Measurements from ENCODE around the gene AFF2.

The AFF2 gene

DNA sequence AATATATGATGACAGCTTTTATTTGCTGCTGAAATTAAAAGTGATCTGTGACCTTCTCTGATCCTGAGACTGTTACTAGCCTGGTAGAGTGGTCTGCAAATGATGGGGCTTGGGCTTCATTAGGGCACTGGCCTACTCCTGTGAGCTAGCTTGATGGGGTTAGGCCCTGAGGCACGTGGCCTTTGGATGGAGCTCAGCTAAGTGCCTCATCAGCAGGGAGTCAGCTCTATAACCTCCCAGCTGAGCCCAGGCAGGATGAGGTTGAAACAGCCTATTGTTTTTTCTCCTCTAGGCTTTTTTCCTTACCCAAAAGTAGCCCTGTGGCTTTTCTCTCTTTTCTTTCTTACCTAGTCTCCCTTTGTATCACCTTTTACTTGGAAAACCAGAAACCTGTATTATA lies 92.2 kb downstream of the AFF2 start:
- no peak for DNase-seq

DNA sequence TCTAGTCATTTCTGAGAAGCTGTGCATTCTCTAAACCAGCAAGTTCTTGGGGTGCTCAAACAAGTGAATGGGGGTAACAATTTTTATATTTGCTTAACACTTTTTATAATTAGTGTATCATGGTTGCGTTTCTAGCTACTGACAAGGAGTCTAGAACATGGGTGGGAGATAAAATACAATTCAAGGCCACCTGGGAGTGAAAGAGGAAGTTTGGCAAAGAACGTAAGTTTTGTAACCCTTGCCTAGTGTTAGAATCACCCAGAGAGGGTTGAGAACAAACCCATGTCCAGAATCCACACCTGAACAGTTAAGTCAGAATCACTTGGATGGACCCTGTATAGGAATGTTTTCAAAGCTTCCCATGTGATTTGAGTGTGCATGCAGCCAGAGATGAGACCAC lies 92.7 kb downstream of the AFF2 start:
- no peak for DNase-seq

DNA sequence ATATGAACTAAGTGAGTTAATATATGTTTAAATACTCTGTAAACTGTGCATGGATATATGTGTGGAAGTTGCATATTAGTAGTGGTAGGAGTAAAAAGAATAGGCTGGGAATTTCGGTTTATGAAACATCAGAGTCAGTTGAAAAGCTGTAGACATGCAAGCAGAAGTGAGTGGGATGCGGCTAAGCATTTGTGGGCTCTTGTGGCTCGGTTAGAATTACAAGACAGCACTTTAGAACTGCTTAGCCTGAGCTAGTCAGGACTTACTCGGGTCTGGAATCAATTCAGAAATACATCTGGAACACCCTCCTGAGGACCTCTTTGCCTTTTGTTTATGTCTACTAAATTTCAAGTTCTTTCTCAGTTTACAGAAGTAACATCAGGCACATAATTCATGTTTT lies 93.6 kb downstream of the AFF2 start:
- no peak for DNase-seq

DNA sequence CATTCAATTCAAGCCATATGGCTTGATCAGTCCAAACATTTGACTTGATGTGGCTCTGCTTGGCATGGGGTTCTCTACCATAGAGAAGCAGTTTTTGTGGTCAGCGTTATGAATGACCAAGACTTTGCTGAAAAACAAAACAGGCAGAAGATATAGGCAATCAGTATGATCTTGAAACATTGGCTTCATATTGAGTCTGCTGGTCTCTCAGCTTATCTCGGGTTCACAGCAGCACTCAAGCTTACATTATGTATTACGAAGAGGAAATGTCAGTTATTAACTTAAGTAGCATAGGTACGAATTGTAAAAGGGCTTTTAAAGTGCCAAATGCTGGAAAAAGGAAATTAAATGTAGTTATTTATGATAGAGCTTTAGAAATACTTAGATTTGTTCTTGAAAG lies 99.0 kb downstream of the AFF2 start:
- peak; percentile 69 for DNase-seq

DNA sequence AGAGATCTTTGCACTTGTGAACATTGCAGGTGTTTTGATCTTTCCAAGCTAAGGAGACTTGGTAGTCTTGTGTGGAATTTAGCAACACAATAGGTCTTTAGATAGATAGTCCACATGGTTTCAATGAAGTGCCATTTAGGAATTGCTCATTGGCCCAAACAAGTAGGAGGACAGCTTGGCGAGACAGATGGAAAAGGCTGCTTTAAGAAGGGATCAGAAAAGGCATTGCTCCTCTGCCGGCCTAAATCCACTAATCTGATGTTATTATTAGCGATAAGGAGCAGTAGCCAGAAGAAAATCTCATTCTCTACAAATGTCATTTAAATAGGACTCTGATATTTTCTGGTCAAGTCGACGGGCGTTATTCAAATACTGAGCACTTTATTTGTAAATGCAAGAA lies 99.7 kb downstream of the AFF2 start:
- DNase-seq, result no peak

DNA sequence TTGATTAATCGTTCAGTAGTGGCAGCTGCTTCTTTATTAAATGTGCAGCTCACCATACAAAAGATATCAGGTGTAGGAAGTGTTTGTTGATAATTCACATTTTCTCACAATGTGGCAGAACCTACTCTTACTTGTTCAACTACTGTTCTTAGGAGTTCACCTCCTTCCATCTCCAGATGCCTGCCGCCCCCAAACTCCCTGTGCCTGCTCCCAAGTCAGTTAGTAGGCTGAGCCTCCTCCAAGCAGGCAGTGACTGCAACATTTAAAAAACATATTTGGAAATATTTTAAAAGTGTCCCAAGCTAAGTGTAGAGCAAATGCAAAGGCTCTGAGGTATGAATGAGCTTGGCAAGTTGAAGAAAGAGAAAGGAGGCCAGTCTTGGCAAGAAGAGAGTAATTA lies 100.2 kb downstream of the AFF2 start:
- DNase-seq, result no peak

DNA sequence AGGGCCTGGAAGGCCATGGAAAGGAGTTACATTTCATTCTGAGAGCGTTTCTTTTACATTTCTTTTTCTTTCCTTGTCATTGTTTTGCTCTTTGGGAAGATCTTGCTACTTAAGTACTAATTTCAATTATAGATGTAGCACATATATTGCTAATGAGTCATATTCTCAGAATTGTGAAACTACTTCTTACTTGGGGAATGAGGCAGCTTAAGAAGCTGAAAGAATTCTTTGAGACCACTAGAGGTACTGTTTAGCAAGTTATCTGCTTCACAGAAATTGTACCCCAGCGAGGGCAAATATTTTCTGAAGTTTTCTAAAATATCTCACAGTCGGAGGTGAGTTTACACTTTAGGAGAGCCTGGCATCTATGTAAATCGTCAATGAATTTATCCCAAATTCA lies 100.6 kb downstream of the AFF2 start:
- no peak for DNase-seq

DNA sequence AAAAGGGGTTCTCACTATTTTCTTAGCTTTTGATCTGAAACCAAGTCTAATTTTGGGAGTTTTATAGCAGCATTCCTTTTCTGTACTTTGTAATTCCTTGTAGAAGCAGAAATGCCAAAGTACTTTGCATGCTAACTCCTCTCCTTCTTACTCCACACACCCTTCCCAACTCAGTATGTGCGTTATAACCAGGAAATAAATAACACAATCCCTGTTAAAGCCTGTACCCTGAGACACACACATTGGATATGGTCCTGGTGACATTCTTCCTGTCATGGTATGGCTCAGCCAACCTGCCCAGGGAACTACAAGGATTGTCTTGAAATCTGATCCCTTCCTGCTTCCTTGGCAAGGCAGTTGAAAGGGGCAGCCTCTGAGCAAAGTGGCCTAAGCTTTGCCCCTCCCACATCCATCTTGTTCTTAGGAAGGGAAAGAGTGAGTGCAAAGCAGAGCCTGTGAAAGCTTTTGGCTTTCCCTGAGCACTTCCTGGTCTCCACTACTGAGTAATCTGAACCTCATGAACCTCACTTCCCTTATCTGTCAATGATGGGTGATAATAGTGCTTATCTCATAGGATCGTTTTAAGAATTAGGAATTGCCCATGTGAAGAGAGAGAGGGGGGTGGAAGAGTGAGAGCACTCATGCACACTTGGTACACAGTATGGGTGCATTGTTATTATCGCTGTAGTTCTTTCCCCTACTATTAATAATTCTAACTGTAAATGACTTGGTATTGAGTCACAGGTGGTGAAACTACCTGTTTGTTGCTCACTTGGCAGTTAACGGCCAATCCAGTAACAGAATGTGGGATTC lies 109.3 kb downstream of the AFF2 start:
- no peak for DNase-seq

DNA sequence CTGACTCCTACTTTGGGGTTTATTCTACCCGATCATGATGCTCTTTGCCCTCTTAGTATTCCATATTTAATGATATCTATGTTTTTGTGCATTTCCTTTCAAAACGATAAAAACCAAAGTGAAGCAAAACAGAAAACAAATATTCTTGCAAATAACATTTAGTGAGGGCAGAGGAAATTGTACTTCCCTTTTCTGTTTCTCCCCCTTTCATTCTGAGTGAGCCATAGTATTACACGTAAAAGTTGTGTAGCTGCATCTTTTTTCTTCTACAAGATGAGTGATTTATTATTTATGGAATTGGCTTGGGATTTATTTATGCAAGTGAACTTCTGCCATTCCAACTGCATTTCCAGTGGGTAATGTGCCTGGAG lies 109.9 kb downstream of the AFF2 start:
- no peak for DNase-seq

DNA sequence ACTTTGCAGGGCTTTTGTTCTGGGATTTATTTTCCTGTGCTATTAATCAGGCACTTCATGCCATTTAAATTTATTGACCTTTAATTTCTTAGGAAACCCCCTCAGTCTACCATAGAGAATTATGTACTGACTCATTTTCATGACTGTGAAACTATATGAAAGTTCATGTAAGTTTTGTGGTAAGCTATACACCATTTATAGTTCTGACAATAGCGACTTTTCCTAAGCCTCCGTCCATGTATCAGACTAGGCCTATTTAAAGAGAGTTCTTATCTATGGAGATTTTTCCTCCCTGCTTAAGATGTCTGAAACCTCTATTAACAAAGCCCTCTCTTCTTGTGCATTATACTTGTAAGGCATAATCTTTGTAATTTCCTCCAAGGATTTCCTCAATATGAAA lies 111.6 kb downstream of the AFF2 start:
- DNase-seq, result no peak

DNA sequence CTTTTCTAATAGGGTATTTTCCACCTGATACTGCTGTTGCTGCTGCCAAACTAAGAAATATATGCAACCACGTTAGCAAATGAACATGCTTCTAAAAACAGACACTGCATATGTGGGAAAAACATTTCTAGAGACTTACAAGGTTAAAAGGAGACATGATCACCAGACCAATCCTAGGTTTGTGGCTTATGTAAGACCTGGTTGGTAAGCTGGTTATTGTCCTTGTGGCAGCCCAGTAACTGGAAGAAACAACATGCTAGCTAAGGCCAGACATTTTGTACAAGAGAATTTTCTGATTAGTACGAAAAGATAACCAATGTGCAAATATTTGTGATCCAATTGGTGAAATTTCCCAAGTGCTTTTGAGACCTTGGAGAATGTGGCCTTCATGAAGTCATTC lies 112.0 kb downstream of the AFF2 start:
- no peak for DNase-seq

DNA sequence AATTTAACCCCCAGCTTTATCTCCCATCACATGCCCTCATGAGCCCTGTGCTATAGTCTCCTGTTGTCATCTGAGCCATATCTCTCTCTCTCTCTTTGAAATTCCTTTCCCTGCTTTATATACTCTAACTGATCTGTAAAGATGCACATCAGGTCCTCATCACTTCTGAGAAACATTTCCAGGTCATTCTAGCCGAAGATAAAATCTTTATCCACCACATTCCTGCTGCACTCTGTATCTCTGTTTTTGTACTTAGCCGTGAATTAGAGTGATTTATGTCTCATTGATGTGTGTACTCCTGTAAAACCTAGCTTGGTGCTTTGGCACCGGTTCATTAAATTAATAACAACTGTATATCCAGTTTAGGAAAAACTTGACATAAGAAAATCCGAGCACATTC lies 113.2 kb downstream of the AFF2 start:
- DNase-seq, result no peak

DNA sequence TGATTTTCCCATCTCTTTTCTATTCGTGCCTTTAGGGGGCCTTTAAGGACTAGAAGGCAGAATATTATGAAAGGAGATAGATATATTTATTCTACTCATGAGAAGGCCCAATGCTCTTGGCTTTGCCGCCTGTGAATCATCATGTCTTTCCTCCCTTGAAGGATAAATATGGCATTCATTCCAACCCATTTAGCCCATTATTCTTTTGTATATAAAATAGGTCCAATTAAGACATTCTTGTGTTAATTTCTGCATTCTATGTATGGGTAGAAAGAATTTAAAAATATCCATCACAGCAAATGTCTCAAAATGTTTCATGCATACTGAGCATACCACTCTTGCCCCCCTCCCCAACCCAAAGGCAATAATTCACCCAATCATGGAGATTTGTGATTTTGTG lies 115.1 kb downstream of the AFF2 start:
- no peak for DNase-seq

DNA sequence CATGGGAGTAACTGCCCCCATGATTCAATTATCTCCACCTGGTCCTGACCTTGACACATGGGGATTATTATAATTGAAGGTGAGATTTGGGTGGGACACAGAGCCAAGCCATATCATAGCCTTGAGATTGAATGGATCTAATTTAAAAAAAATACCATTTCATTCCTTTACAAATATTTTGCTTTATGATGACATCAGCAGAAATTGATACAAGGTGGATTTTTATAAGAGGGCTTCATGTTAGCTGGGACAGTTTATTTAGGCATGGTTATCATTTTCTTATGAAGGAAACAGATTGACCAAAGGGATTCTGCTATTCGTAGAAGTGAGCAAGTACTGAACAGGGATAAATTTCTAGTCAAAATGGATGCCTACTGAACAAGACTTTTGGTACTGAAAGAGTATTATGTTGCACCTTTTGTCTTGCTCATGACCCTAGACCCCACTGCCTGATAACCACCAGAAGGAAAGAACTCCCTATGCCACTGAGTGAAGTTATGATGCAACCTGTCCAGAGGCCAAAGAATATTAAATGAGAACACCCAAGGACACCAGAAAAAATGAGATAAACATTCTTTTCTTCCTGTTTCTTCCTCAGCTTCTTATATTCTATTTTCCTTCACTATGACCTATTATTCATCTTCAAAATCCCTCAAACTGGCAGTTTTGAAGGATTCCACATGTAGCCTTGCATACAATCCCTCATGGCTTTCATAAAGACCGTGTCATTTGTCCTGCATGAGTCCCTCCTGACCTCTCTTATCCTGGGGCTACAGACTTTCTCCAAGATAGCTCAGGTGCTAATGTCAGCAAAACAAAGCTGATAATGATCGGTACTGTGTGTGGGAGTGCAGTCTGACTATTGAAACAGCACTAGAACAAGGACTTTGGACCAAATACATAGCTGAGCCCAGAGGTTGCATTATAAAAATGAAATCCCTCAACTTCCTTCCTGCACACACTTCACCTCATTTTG lies 118.3 kb downstream of the AFF2 start:
- DNase-seq, result no peak

DNA sequence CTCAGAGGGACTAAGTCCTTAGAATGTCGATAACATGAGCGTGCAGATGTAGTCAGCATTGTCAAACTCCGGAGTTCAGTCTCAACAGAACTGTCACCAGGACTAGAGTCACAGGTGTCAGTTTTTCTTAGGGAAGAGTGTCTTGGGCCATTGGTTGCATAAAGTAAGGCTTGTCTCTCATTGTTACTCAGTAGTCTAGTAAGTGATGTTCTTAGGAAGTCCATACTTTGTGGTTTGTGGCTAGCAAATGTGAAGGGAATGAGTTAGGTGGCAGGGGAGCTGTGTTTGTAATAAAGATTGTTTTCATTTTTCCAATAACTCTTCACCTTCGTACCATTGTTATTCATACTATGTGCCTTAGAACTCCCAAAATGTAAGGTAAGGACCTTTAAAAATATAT lies 119.6 kb downstream of the AFF2 start:
- DNase-seq, result no peak

DNA sequence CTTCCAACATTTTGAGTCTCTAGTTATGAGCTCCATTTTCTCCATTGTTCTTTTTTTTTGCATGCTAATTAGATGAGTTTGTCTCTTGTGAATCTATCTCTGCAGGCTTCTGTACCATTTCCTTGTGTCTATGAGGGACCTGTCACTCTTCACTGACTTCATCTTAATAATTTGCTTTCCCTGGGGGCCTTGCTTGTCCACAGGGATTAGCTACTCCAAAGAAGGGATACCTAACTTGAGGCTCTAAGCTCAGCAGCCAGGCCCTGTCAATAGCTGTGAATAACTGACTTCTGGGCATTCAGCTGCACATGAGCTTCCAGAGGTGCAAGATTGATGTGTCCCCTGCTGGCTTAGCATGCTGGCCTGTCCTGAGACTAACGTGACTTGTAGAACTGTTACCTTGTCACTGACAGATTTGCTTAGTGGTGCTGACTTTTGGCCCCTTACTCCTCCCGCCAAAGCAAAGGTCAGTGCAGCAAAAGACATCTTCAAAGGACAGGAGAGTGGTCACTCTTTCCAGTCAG lies 124.6 kb downstream of the AFF2 start:
- DNase-seq, result no peak

DNA sequence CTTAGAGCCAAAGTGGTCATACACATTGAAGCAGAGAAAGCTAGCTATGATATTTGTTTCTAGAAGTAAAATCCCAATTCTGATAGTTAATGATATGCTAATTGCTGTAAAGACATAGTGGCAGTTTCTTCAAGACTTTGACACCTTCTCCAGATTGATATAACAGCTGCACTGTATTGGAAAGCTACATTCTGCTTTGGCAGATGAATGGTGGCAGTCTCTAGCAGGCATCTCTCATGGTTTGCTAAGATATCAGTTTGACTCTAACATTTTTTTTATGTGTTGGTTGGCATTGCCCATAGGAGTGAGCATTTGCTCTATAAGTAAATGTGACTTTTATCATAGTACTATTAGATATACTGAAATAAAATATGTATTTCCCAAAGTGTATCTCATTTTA lies 128.2 kb downstream of the AFF2 start:
- DNase-seq, result no peak

DNA sequence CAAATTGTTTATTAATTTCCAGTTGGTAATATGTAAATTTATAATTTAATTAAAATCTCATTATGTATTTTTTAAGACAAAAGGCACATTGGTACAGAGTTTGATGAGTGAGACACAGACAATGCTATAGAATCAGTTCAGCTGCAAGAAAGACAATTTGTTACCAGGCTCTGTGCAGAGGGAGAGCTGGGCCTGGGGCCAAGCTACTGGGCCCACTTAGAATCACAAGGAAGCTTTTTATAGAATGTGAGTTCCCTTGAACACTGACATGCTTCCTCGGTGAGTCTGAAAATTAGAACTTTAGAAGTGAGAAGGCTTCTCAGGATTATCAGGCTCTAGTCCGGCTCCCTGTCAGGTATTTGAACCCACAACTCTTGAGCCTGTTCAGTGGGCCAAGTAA lies 129.0 kb downstream of the AFF2 start:
- no peak for DNase-seq

DNA sequence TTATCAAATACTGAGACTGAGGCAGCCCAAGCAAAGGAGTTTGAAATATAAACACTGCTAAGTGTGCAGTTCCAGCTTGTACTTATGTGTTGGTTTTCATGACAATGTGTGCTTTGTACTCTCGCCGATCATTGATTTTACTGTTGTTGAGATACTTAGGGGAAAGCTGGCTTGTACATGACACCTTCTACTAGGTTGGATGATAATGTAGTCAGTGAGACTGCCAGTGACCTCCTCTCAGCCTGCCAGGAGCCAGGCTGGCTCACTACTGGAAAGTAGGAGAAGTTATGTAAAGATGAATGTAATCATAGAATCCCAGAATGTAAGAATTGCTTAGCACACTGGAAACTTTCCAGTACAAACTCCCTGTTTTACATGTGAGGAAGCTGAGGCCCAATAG lies 132.0 kb downstream of the AFF2 start:
- no peak for DNase-seq

DNA sequence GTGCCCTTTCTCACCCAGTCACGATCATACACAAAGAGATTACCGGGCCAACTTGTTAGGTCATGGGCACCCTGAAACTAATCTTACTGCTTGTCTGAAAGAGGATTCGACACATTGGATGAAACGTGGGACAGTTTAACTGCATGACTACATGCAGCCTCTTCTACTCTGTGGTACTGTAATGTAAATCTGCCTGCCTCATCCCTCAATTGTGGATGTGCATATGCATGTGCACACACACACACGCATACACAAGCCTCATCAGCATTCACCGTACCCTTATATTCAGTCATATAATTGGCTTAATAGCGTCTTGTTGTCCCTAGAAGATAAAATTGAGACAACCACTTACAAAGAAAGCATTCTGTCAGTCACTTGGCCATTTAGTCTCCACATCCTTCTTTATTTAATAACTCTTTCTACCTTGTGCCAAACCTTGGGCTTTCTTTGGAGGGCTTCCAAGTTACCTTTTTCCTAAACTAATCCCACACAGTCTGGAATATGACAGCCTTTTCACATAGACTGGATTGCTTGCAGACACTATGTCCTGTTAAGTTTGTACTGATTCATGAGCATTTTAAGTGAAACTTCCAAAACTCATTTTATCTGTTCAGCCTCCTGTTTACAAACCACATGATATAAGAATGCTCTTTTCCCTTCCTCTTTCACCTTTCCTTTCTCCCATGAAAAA lies 132.9 kb downstream of the AFF2 start:
- no peak for DNase-seq

DNA sequence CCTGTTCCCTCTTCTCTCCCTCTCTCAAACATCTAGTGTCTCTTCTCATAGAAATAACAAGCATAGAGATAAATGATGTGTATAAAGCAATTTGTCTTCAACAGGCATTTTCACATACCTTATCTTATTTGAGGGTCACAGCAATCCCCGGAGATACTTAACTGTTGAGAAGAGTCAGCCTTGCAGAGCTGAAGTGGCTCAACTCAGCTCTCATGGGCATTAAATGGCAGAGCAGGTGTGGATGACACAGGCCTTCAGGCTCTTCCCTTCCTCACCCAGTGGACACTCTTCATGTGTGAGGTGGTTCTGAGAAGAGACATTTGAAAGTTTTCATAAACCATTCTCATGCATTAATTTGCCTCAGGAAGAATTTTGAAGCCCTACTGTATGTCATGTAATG lies 134.2 kb downstream of the AFF2 start:
- DNase-seq, result no peak

DNA sequence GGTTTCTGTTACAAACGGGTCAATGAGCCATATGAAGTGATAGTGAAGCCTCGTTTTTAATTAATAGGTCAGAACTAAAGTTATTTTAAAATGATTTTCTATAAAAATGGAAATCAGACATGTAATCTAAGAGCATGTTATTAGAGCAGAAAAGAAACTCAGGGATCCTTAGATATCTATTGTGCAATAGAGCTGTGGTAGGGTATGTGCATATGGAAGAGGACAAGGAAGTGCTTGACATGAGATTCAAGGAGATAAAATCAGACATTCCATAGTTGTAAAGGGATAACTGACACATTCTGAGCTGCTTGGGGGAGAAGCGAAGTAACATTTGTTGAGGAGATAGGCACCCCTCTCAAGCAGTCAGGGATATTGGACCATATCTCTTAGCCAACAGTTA lies 143.0 kb downstream of the AFF2 start:
- DNase-seq, result no peak

DNA sequence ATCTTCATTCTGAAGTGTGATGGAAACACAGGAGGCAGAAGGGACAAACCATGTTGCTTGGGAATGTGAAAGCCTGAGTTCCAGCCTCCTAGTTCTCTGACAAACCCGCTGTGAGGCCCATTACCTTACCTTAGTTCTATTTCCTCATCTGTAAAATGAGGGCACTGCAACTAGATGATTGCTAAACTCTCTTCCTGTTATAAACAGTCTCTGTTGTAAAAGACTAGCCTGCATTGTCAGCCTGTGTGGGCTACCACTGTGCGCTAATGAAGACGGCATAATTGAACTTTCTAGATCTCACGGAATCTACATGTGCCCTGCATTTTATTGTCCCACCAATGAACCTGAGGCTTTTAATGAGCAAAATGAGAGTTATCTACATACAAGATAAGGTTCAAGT lies 147.2 kb downstream of the AFF2 start:
- DNase-seq, result no peak
